ENCODE measurements around the gene CRACDL. TPM values are rescaled to one million over a fixed set of nuclear protein-coding genes. Genes with fewer than 3 reads are reported as not detected.

Gene CRACDL, protein sequence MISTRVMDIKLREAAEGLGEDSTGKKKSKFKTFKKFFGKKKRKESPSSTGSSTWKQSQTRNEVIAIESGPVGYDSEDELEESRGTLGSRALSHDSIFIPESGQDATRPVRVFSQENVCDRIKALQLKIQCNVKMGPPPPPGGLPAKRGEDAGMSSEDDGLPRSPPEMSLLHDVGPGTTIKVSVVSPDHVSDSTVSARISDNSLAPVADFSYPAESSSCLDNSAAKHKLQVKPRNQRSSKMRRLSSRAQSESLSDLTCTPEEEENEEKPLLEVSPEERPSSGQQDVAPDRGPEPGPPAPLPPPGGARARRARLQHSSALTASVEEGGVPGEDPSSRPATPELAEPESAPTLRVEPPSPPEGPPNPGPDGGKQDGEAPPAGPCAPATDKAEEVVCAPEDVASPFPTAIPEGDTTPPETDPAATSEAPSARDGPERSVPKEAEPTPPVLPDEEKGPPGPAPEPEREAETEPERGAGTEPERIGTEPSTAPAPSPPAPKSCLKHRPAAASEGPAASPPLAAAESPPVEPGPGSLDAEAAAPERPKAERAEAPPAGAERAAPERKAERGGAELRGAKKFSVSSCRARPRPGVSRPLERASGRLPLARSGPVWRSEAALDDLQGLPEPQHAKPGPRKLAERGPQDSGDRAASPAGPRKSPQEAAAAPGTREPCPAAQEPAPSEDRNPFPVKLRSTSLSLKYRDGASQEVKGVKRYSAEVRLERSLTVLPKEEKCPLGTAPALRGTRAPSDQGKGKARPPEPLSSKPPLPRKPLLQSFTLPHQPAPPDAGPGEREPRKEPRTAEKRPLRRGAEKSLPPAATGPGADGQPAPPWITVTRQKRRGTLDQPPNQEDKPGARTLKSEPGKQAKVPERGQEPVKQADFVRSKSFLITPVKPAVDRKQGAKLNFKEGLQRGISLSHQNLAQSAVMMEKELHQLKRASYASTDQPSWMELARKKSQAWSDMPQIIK
- total RNA-seq (2014; rRNA removed; shearing (Covaris generic)): 0.79 and 3.1 TPM in 2 replicates

DNA sequence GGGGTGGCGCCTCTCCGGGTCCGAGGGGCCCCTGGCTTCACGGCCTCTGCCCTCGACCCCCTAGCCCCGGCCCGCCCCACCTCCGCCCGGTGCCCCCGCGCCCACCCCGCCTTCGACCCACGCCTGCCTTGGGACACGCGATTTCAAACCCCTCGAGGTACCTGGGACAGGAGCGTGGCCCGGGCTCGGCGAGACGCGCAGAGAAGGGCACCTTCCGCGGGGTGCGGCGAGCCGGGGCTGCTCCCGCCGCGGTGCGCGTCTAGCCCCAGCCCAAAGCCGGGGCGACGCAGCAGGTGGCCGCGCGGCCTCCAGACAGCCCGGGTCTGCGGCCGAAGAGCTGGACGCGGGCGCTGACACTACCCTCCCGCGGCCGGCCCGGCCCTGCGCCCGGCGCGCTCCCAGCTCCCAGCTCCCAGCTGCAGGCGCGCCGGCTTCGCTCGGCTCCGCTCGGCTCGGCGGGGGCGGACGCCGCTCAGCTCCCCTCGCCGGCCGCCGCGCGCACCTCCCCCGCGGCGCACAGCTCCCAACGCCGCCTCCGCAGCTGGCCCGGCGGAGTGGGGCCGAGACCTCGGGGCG, at the start of gene CRACDL:
Gene CRACDL (minus strand): TSS at position 449 of the 576 bp plus-strand sequence. CDS start 89,425 bp downstream, outside the sequence.
- no peak for DNase-seq (ENCODE audit: low spot score)

DNA sequence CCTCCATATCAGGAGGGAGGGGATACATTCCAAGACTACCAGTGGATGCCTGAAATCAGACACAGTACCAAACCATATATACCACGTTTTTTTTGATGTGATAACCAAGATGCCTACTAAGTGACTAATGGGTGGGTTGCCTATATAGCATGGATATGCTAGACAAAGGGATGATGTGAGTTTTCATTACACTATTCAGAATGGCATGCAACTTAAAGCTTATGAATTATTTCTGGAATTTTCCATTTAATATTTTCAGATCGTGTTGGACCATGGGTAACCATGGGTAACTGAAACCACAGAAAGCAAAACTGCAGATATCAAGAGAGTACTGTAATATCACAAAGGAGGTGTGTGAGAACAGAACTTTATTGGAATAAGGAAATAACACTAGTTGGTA, 39.6 kb upstream of the CRACDL start:
- DNase-seq (ENCODE audit: low spot score): no peak

GRCh38 chr2:98972582-98973167, 36.6 kb upstream of the CRACDL start:
- DNase-seq (ENCODE audit: low spot score): no peak

- no peak for DNase-seq (ENCODE audit: low spot score)
Measured at GRCh38 chr2:98959810-98960507, 23.9 kb upstream of the CRACDL start.

GRCh38 chr2:98952966-98953365, 16.9 kb upstream of the CRACDL start:
- no peak for DNase-seq (ENCODE audit: low spot score)

DNA sequence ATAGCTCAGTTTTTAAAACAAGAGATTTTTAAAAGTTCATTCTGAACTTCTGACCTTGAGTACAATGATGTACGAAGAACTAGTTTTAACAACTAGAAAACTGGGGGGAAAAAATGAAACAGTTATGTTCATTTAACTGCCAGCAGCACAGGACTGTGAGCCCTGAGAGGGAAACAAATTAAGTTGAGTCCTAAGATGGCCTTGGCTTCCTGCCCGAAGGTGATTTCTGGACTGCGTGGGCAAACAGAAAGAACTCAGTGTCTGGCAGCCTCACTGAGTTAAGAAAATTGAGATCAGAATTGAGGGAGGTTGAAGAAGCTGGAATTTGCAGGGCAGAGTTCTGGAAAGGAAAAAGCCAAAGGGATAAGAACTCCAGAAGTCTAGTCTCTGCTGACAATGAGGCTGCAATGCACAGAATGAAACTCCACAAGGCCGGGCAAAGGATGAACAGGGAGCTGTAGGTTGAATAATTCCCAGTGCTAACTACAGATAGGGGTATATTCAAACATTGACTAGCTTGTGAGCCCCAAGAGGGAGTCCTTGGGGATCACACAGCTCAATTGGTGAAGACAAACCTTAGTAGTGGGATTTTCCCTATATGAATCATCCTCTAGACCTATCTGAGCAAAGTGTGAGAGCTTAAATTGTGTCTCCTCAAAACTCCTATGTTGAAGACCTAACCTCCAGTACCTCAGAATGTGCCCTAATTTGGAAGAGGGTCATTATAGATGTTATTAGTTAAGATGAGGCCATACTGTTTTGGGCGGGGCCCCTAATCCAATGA, 13.1 kb upstream of the CRACDL start:
- no peak for DNase-seq (ENCODE audit: low spot score)

- DNase-seq (ENCODE audit: low spot score): no peak
Measured at GRCh38 chr2:98947554-98947953, 11.5 kb upstream of the CRACDL start.

DNA sequence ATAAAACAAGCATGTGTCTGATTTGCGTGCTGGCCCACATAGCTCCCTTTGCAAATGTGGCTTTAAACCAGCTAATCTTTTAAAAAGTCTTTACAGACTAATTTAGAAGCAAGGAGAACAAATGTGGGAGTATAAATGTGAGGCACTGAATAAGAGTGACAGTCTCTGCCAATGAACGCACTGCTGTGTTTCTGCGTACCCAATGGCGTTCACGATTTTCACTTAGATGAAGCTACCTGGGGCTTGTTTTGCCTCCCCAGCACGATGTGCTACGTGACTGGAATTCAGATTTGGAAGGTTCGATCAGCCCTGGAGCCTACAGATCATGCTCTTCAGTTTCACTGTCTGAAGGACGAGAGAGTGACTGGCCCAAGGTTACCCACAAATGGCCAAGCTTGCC, 10.8 kb upstream of the CRACDL start:
- no peak for DNase-seq (ENCODE audit: low spot score)

DNA sequence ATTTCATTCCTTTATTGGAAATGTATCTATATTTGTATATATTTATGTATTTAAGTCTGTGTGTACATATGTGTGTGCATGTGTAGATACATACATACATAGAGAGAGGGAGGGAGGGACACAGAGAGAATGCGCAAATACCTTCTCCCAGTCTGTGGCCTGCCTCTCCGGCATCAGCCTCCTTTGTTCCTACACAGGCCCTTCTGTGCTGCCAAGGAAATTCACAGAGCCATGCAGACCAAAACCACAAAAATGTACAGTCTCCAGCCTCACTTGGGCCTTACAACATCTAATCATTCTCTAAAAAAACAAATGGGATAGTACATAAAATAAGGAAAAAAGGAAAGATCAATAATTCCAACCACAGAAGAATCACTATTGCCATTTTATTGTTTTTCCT, 8.8 kb upstream of the CRACDL start:
- DNase-seq (ENCODE audit: low spot score): peak; percentile 16

GRCh38 chr2:98940102-98940501, 4.1 kb upstream of the CRACDL start:
- no peak for DNase-seq (ENCODE audit: low spot score)

- no peak for DNase-seq (ENCODE audit: low spot score)
Measured at GRCh38 chr2:98937906-98938305, 1.9 kb upstream of the CRACDL start.

GRCh38 chr2:98936353-98937351, 627 bp upstream of the CRACDL start:
- DNase-seq (ENCODE audit: low spot score): peak; percentile 26

DNA sequence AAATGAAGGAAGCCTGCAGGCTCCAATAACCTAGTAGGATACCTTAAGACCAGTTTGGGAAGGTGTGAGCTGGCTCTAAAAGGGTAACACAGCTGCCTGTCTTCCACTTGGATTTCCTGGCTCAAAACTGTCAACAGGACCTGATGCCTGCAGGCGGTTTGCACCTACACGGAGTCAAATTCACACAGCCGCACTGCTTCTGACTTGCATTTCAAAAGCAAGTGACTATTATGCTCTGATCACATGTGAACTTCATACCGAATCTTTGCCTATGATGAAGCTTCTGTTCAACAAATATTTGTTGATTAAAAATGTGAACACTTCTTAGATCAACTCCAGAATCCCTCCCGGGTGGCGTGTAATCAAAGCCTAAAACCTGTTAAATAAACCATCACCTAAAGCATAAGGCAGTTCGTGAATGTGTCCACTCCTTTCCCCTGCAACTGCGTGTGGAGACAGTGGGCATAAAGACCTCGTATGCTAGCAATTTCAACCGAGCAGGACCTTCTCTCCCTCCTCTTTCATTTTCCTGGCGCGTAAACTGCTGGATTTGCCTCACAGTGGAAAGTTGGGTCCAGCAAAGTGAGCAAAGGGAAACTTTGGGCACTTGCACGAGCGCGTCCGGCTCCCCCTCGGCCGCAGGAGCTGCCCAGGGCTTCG, 784 bp downstream of the CRACDL start:
- no peak for DNase-seq (ENCODE audit: low spot score)

DNA sequence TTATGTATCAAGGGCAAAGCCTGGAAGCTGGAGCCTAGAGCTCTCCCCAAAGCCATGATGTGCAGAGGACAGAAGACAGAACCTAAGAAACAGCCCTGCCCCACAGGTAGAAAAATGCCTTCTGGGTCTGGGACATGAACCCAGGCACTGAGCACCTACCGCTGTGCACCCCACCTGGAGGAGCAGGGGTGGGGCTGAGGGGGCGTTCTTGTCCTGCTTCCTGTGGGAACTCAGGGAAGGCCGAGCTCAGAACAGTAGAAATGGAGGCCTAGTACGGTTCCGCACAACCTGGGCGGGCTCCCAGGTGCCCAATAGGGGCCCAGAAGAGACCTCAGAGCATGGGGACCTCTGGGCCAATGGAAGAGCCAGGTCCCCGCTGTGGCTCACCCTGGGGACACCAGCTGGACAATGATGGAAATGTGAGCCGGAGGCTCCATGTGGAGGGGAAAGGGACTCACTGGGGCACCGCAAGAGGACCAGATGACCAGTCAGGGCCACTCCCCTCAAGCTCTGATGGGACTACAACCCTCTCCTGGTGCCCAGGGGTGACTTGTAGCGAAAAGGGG, 3.2 kb downstream of the CRACDL start:
- no peak for DNase-seq (ENCODE audit: low spot score)

- no peak for DNase-seq (ENCODE audit: low spot score)
Measured at GRCh38 chr2:98932164-98932563, 3.9 kb downstream of the CRACDL start.

- DNase-seq (ENCODE audit: low spot score): no peak
Measured at GRCh38 chr2:98931596-98931995, 4.4 kb downstream of the CRACDL start.

- DNase-seq (ENCODE audit: low spot score): no peak
Measured at GRCh38 chr2:98929920-98930319, 6.1 kb downstream of the CRACDL start.

DNA sequence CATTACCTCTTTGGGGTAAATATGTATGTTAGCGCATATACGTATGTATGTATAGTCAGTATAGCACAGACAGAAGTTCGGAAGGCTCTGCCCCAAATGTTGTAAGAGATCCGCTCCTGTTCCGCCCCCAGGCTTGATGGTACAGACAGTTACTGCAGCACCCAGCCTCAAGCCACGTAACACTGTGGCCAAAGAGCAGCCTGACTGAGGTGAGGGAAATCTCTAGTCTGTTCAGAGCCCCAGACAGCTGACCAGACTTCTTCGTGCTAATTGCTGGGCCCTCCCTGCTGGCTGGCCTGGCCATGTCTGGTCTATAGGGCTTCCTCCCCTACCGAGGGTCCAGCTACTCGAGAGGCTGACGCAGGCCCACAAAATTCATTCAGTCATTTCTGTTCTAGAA, 7.8 kb downstream of the CRACDL start:
- DNase-seq (ENCODE audit: low spot score): no peak

Measured in A172 (cell line).